ENCODE data around the gene MED15.
A peak's percentile ranks its signal among the peaks of the same experiment; 100 is the strongest.

The MED15 gene

GRCh38 chr22:20604776-20605221, 97.4 kb downstream of the MED15 start:
- H3K36me3 ChIP-seq = no peaks in the 10 kb centered on the region
- no peak overlapping the region for H3K4me3 ChIP-seq (ENCODE audit: low read depth, low read length)
- no peaks in the 10 kb centered on the region for H3K9me3 ChIP-seq (ENCODE audit: severe bottlenecking)
- no peak overlapping the region for H3K27ac ChIP-seq
- H3K27me3 ChIP-seq (ENCODE audit: insufficient read depth, low read depth, severe bottlenecking) = no peaks in the 10 kb centered on the region
- DNase-seq = no peak
- 0 out of 2 replicates have a peak, but pooled peaks have one; percentile 5 for TF ChIP-seq CTCF (IDR thresholded peaks at IDR 0.05; ENCODE audit: low read depth, low read length)

DNA sequence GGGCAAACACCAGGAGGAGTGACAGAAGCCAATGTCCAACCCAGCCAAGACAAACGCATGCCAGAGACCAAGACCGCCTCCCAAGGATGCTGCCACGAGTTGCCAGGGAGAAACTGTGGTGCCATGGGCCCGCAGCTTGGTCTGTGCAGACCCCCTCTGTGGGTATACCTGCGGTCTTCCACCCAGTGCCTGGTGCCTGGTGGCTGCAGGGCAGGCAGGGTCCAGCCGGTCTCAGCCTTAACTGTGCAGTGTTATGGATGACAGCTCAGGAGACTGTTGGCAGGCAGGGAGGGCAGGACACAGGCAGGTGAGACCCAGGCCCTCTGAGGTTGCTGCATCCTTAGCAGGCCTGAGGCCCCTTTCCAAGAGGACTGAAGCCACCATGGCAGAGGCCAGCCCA, 97.9 kb downstream of the MED15 start:
- H3K27me3 ChIP-seq (ENCODE audit: insufficient read depth, low read depth, severe bottlenecking) = no peaks in the 10 kb centered on the region
- no peak for TF ChIP-seq CTCF (IDR thresholded peaks at IDR 0.05; ENCODE audit: low read depth, low read length)
- no peaks in the 10 kb centered on the region for H3K36me3 ChIP-seq
- no peak overlapping the region for H3K27ac ChIP-seq
- no peak overlapping the region for H3K4me3 ChIP-seq (ENCODE audit: low read depth, low read length)
- no peak for DNase-seq
- H3K9me3 ChIP-seq (ENCODE audit: severe bottlenecking) = no peaks in the 10 kb centered on the region

GRCh38 chr22:20606041-20606783, 98.8 kb downstream of the MED15 start:
- Histone ChIP-seq H3K9me3 (ENCODE audit: severe bottlenecking) (no peaks in the 10 kb centered on the region), H3K36me3 (no peaks in the 10 kb centered on the region), H3K27me3 (ENCODE audit: insufficient read depth, low read depth, severe bottlenecking) (no peaks in the 10 kb centered on the region), H3K4me3 (ENCODE audit: low read depth, low read length) (no peak overlapping the region), H3K27ac (0 out of 2 replicates have a peak overlapping the region, but pooled peaks have one; percentile 2)
- DNase-seq = peak; percentile 79
- peak; percentile 96 for TF ChIP-seq CTCF (IDR thresholded peaks at IDR 0.05; ENCODE audit: low read depth, low read length)

- Histone ChIP-seq H3K36me3 (no peaks in the 10 kb centered on the region), H3K27ac (no peak overlapping the region), H3K4me3 (ENCODE audit: low read depth, low read length) (no peak overlapping the region), H3K9me3 (ENCODE audit: severe bottlenecking) (no peaks in the 10 kb centered on the region), H3K27me3 (ENCODE audit: insufficient read depth, low read depth, severe bottlenecking) (no peaks in the 10 kb centered on the region)
- no peak for DNase-seq
- no peak for TF ChIP-seq CTCF (IDR thresholded peaks at IDR 0.05; ENCODE audit: low read depth, low read length)
These were observed 99.3 kb downstream of the MED15 start for GRCh38 chr22:20606784-20607128.

DNA sequence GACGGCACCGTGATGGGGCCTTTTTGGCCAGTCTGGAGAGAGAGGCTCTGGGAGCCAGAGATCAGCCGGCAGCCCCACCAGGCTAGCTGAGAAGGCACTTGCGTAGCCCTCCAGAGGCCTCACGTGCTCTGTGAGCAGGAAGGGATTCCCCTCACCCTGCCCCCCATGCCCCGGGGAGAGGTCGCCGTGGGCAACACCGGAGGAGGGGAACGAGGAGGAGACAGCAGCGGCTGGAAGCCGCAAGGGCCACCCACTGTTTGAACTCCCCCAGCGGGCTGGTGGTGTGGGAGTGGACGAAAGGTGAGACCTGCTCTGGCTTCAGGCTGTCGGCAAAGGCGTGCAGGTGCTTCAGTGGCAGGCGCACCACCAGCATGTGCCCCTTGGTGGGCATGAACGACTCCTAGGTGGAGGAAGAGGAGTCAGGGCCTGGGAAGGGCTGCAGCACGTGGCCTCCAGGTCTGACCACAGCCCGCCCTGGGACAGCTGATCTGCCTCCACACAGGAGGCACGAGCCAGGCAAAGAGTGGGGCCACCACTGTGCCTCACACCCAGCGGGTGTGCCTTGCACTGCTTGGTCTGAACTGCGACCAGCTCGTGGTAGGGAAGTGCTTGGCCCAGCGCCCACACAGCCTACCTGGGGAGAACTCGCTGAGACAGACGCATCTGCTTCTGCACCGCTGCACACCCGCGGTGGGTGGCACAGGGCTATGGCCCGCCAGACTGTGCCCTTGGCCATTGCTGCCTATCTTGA, 99.9 kb downstream of the MED15 start:
- no peak overlapping the region for H3K4me3 ChIP-seq (ENCODE audit: low read depth, low read length)
- no peak for TF ChIP-seq CTCF (IDR thresholded peaks at IDR 0.05; ENCODE audit: low read depth, low read length)
- no peaks in the 10 kb centered on the region for H3K9me3 ChIP-seq (ENCODE audit: severe bottlenecking)
- H3K27me3 ChIP-seq (ENCODE audit: insufficient read depth, low read depth, severe bottlenecking) = no peaks in the 10 kb centered on the region
- H3K36me3 ChIP-seq = no peaks in the 10 kb centered on the region
- DNase-seq = no peak
- no peak overlapping the region for H3K27ac ChIP-seq

All from WERI-Rb-1 (cell line).